ENCODE results near the gene EML4. TPM values are rescaled to one million over a fixed set of nuclear protein-coding genes. Genes with fewer than 3 reads are reported as not detected.

EML4 gene
- total RNA-seq, 1 donor from 2014 or later = 95.8 TPM

GRCh38 chr2:42324949-42325348, 155.8 kb downstream of the EML4 start:
- no peaks in the 10 kb centered on the region for H3K27me3 Mint-ChIP-seq
- no peak overlapping the region for H3K4me3 Mint-ChIP-seq
- H3K36me3 Mint-ChIP-seq (ENCODE audit: low read depth) = peaks cover 71% of the 10 kb centered on the region
- intact Hi-C loops (cut with micrococcal nuclease) = no loop called here
- TF ChIP-seq, protein P1, sequence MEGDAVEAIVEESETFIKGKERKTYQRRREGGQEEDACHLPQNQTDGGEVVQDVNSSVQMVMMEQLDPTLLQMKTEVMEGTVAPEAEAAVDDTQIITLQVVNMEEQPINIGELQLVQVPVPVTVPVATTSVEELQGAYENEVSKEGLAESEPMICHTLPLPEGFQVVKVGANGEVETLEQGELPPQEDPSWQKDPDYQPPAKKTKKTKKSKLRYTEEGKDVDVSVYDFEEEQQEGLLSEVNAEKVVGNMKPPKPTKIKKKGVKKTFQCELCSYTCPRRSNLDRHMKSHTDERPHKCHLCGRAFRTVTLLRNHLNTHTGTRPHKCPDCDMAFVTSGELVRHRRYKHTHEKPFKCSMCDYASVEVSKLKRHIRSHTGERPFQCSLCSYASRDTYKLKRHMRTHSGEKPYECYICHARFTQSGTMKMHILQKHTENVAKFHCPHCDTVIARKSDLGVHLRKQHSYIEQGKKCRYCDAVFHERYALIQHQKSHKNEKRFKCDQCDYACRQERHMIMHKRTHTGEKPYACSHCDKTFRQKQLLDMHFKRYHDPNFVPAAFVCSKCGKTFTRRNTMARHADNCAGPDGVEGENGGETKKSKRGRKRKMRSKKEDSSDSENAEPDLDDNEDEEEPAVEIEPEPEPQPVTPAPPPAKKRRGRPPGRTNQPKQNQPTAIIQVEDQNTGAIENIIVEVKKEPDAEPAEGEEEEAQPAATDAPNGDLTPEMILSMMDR (IDR thresholded peaks at IDR 0.05) = no peak
- no peaks in the 10 kb centered on the region for H3K4me1 Mint-ChIP-seq
- no peak overlapping the region for H3K27ac Mint-ChIP-seq
- ATAC-seq (ENCODE audit: low read depth) (no peak), DNase-seq (no peak)
- ChIA-PET CTCF (no interaction called here), POLR2A (no interaction called here)
- H3K9me3 Mint-ChIP-seq = no peaks in the 10 kb centered on the region

- Mint-ChIP-seq H3K27me3 (no peaks in the 10 kb centered on the region), H3K36me3 (ENCODE audit: low read depth) (peaks cover 73% of the 10 kb centered on the region), H3K27ac (no peak overlapping the region), H3K9me3 (no peaks in the 10 kb centered on the region), H3K4me1 (no peaks in the 10 kb centered on the region), H3K4me3 (no peak overlapping the region)
- DNase-seq (no peak), ATAC-seq (ENCODE audit: low read depth) (no peak)
- TF ChIP-seq, protein P1 (IDR thresholded peaks at IDR 0.05) = no peak
- ChIA-PET CTCF (interaction anchor here (1.2 kb wide), 1 partner anchor 229 kb away, joined by 3 read pairs; no protein-coding TSS in a partner anchor), POLR2A (no interaction called here)
- intact Hi-C loops (cut with micrococcal nuclease) = no loop called here
Observed at GRCh38 chr2:42325609-42326008, 156.5 kb downstream of the EML4 start.

GRCh38 chr2:42327125-42327524, 158.0 kb downstream of the EML4 start:
- H3K27me3 Mint-ChIP-seq = no peaks in the 10 kb centered on the region
- DNase-seq (no peak), ATAC-seq (ENCODE audit: low read depth) (no peak)
- peaks cover 79% of the 10 kb centered on the region for H3K36me3 Mint-ChIP-seq (ENCODE audit: low read depth)
- TF ChIP-seq, protein P1 (IDR thresholded peaks at IDR 0.05) = no peak
- CTCF ChIA-PET = interaction anchor here (2.7 kb wide), 1 partner anchor 458 kb away, joined by 20 read pairs; no protein-coding TSS in a partner anchor
- intact Hi-C loops (cut with micrococcal nuclease) = no loop called here
- no peaks in the 10 kb centered on the region for H3K4me1 Mint-ChIP-seq
- POLR2A ChIA-PET = no interaction called here
- no peak overlapping the region for H3K27ac Mint-ChIP-seq
- no peaks in the 10 kb centered on the region for H3K9me3 Mint-ChIP-seq
- H3K4me3 Mint-ChIP-seq = no peak overlapping the region

- DNase-seq (no peak), ATAC-seq (ENCODE audit: low read depth) (no peak)
- TF ChIP-seq, protein P1 (IDR thresholded peaks at IDR 0.05) = no peak
- Mint-ChIP-seq H3K36me3 (ENCODE audit: low read depth) (peaks cover 81% of the 10 kb centered on the region), H3K9me3 (no peaks in the 10 kb centered on the region), H3K27me3 (no peaks in the 10 kb centered on the region), H3K4me1 (no peaks in the 10 kb centered on the region), H3K4me3 (no peak overlapping the region), H3K27ac (no peak overlapping the region)
- ChIA-PET POLR2A (interaction anchor here (0.6 kb wide), 1 partner anchor 19 kb away, joined by 4 read pairs; no protein-coding TSS in a partner anchor), CTCF (interaction anchor here (1.0 to 2.7 kb wide), 10 partner anchors 13 to 459 kb away, joined by 3 to 20 read pairs (median 4); no protein-coding TSS in a partner anchor)
- intact Hi-C loops (cut with micrococcal nuclease) = loop anchor here (1.0 kb wide), 2 partner anchors 232 to 488 kb away; no protein-coding TSS in a partner anchor
Observed at GRCh38 chr2:42328148-42328833, 159.1 kb downstream of the EML4 start.

DNA sequence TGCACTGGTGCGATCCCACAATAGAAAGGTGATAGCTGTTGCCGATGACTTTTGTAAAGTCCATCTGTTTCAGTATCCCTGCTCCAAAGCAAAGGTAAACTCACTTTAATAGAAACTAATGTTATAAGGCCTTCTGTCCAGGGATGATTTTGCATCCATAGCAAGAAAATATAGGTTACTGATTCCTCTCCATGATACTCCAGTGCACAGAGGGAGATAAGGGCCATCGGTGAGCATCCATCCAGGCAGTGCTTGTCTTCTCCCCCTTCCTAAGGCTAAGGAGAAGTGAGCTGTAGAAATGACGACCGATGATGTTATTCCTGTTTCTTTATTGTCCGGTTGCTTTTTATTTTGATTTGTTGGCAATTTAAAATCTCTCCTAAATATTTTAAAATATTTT, 159.8 kb downstream of the EML4 start:
- Mint-ChIP-seq H3K27ac (no peak overlapping the region), H3K4me1 (no peaks in the 10 kb centered on the region), H3K4me3 (no peak overlapping the region), H3K9me3 (no peaks in the 10 kb centered on the region), H3K36me3 (ENCODE audit: low read depth) (peaks cover 86% of the 10 kb centered on the region), H3K27me3 (no peaks in the 10 kb centered on the region)
- ATAC-seq (ENCODE audit: low read depth) = no peak
- TF ChIP-seq, protein P1 (IDR thresholded peaks at IDR 0.05) = no peak
- CTCF ChIA-PET = interaction anchor here (1.0 to 2.7 kb wide), 9 partner anchors 13 to 460 kb away, joined by 3 to 20 read pairs (median 4); no protein-coding TSS in a partner anchor
- intact Hi-C loops (cut with micrococcal nuclease) = loop anchor here (1.0 kb wide), 2 partner anchors 233 to 489 kb away; no protein-coding TSS in a partner anchor
- POLR2A ChIA-PET = interaction anchor here (0.6 kb wide), 1 partner anchor 20 kb away, joined by 4 read pairs; no protein-coding TSS in a partner anchor
- no peak for DNase-seq

All from activated B cell treated with CpG ODN at 0.5 μM for 24 hours (primary cell).